ENCODE data around the gene ATG2B. TPM values are rescaled to one million over a fixed set of nuclear protein-coding genes. Genes with fewer than 3 reads are reported as not detected.

ATG2B gene
- total and polyA plus RNA-seq, 9 of the 15 experiments (the other 6 are each of a cell fraction or from before 2014, with no cell fraction given), result 0.83 to 12.9 (median 8.7) TPM

DNA sequence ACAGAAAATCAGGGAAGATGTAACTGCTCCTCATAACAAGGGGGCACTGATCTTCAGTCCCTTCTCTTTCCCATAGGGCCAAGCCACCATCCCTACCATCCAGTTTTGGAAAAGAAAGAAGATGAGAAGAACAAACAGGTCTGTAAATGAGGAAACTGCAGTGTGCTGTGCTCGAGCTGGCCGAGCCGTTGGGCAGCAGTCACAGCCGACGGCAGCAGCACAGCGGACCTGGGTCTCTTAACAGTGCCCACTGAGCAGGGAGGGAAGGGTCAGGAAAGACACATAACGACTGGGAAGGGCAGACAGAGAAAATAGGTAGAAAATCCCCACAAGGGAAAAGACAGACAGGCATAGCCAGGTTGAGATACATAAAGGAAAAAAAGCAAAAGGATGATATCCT, 68.9 kb downstream of the ATG2B start:
- no peaks in the 10 kb centered on the region for H3K9me1 ChIP-seq (ENCODE audit: control insufficient read depth, insufficient read depth, low read length)
- no peak overlapping the region for H3K9ac ChIP-seq (ENCODE audit: insufficient read depth in 1 of 2, low read depth in 2 of 2, low read length in 2 of 2)
- TF ChIP-seq RBM25 (IDR thresholded peaks at IDR 0.05; ENCODE audit: low read depth, low read length, severe bottlenecking), result no peak
- no CpG with 5 or more reads among the region's 7 CpGs for WGBS (ENCODE audit: insufficient coverage, low coverage, missing lambda C conversion rate)
- H3K27me3 ChIP-seq (ENCODE audit: control insufficient read depth in 2 of 2, insufficient read depth in 2 of 2, low read length in 2 of 2), result no peaks in the 10 kb centered on the region
- peaks cover 23% of the 10 kb centered on the region; the same call in 2 of the 3 replicates for H3K36me3 ChIP-seq (ENCODE audit: control insufficient read depth, insufficient read depth, low read length)
- H3K79me2 ChIP-seq (ENCODE audit: control insufficient read depth, insufficient read depth, low read length), result no peaks in the 10 kb centered on the region
- no TSS peak for BruUV-seq (replicated peaks)
- no peaks in the 10 kb centered on the region for H3K4me1 ChIP-seq (replicated peaks in 1 of 2; ENCODE audit: control insufficient read depth in 2 of 2, insufficient read depth in 2 of 2, low read length in 2 of 2)
- H3K27ac ChIP-seq (ENCODE audit: extremely low read depth, low read depth, low read length), result no peak overlapping the region
- H3K4me3 ChIP-seq, result no peak overlapping the region
- no peak for DNase-seq (ENCODE audit: extremely low read depth in 1 of 4, low spot score in 3 of 4)
- ATAC-seq, result no peak
- in situ Hi-C loops (cut with MboI) (no loop called here), intact Hi-C loops (cut with micrococcal nuclease) (no loop called here)
- no peak for FAIRE-seq
- H2AFZ ChIP-seq (ENCODE audit: low read depth, low read length), result no peak overlapping the region
- H3K4me2 ChIP-seq (ENCODE audit: insufficient read depth, low read length), result no peak overlapping the region
- POLR2A ChIA-PET, result no interaction called here
- CTCF ChIA-PET (ENCODE audit: low intra/inter-chr PET ratio), result no interaction called here
- no peaks in the 10 kb centered on the region for H3K9me3 ChIP-seq (replicated peaks; ENCODE audit: control insufficient read depth, insufficient read depth, low read depth, low read length)
- no peaks in the 10 kb centered on the region for H4K20me1 ChIP-seq (replicated peaks; ENCODE audit: control insufficient read depth, insufficient read depth, low read length)

DNA sequence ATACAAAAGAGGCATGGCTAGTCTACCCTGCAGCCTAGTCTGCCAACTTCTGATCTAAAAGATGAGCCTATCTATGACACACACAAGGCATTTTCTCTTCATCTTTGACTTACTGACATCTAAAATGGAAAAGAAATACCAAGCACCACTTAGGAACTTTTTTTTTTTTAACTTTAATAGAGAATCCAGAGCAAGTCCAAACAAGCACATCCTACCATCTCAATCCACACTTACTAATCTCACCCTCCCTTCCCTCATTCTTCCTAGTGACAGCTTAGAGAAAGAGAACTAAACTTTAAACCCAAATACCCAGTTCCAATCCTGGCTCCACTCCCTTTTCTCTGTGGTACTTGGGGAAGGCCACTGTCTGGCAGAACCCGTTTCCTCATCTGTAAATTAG, 75.3 kb downstream of the ATG2B start:
- no peak overlapping the region for H3K4me2 ChIP-seq (ENCODE audit: insufficient read depth, low read length)
- DNase-seq (ENCODE audit: extremely low read depth in 1 of 4, low spot score in 3 of 4) (no peak), ATAC-seq (no peak), FAIRE-seq (no peak)
- BruUV-seq (replicated peaks), result no TSS peak
- H2AFZ ChIP-seq (ENCODE audit: low read depth, low read length), result no peak overlapping the region
- WGBS (ENCODE audit: insufficient coverage, low coverage, missing lambda C conversion rate), result 78% methylated on average over 1 of the region's 1 CpG
- H3K4me1 ChIP-seq (replicated peaks in 1 of 2; ENCODE audit: control insufficient read depth in 2 of 2, insufficient read depth in 2 of 2, low read length in 2 of 2), result no peaks in the 10 kb centered on the region
- H3K9ac ChIP-seq (ENCODE audit: insufficient read depth in 1 of 2, low read depth in 2 of 2, low read length in 2 of 2), result no peak overlapping the region
- H3K27me3 ChIP-seq (ENCODE audit: control insufficient read depth in 2 of 2, insufficient read depth in 2 of 2, low read length in 2 of 2), result no peaks in the 10 kb centered on the region
- H3K9me3 ChIP-seq (replicated peaks; ENCODE audit: control insufficient read depth, insufficient read depth, low read depth, low read length), result no peaks in the 10 kb centered on the region
- peaks cover 31% of the 10 kb centered on the region; the same call in 2 of the 3 replicates for H3K36me3 ChIP-seq (ENCODE audit: control insufficient read depth, insufficient read depth, low read length)
- no peaks in the 10 kb centered on the region for H3K9me1 ChIP-seq (ENCODE audit: control insufficient read depth, insufficient read depth, low read length)
- H3K27ac ChIP-seq (ENCODE audit: extremely low read depth, low read depth, low read length), result no peak overlapping the region
- CTCF ChIA-PET (ENCODE audit: low intra/inter-chr PET ratio), result no interaction called here
- in situ Hi-C loops (cut with MboI) (no loop called here), intact Hi-C loops (cut with micrococcal nuclease) (no loop called here)
- no peaks in the 10 kb centered on the region for H3K79me2 ChIP-seq (ENCODE audit: control insufficient read depth, insufficient read depth, low read length)
- POLR2A ChIA-PET, result no interaction called here
- no peaks in the 10 kb centered on the region for H4K20me1 ChIP-seq (replicated peaks; ENCODE audit: control insufficient read depth, insufficient read depth, low read length)
- TF ChIP-seq KAT8 (IDR thresholded peaks at IDR 0.05; ENCODE audit: low read depth), result no peak
- TF ChIP-seq SIN3B (IDR thresholded peaks at IDR 0.05; ENCODE audit: low read depth), result no peak
- no peak for TF ChIP-seq GABPA (tag; conservative IDR thresholded peaks at IDR 0.05; ENCODE audit: low read depth)
- TF ChIP-seq ZBTB5 (IDR thresholded peaks at IDR 0.05), result no peak
- no peak for TF ChIP-seq SREBF2 (CRISPR knock-in tag; IDR thresholded peaks at IDR 0.05)
- H3K4me3 ChIP-seq, result no peak overlapping the region
